ENCODE measurements around the gene RIN3.

The RIN3 gene

DNA sequence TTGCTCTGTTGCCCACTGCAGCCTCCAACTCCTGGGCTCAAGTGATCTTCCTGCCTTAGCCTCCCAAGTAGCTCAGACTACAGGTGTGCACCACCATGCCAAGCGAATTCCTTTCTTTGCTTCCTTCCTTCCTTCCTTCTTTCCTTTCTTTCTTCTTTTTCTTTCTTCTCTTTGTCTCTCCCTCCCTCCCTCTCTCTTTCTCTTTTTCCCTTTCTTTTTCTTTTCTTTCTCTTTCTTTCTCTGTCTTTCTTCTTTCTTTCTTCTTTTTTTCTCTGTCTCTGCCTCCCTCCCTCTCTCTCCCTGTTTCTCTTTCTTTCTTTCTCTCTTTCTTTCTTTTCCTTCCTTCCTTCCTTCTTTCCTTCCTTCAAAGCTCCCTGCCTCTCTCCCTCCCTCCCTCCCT lies 182.0 kb downstream of the RIN3 start:
- no peak for DNase-seq

DNA sequence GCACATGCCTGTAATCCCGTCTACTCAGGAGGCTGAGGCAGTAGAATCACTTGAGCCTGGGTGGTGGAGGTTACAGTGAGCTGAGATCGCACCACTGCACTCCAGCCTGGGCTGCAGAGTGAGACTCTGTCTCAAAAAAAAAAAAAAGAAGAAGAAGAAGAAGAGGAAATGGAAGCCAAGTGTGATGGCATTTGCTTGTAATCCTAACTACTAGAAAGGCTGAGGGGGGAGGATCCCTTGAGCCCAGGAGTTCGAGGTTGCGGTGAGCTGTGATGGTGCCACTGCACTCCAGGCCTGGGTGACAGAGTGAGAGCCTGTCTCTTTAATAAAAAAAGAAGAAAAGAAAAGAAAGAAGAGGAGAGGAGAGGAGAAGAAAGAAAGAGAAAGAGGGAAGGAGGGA lies 182.8 kb downstream of the RIN3 start:
- no peak for DNase-seq

DNA sequence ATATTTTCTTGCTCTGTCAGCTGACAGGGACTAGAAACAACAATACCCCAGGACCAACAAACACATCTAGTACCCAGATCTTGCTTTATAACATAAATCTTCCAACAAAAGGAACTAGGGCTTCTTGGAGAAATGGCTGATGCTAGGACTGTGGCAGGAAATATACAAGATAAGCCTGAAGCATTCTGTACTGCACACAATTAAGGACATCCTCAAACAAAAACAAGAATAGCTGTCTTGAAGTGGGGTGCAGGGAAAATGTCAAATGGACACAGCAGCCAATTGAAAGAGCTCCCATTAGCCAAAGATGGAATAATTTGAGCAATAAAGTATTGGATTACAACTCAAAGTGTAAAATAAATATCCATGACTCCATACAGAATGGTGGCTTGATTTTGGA lies 184.8 kb downstream of the RIN3 start:
- no peak for DNase-seq

DNA sequence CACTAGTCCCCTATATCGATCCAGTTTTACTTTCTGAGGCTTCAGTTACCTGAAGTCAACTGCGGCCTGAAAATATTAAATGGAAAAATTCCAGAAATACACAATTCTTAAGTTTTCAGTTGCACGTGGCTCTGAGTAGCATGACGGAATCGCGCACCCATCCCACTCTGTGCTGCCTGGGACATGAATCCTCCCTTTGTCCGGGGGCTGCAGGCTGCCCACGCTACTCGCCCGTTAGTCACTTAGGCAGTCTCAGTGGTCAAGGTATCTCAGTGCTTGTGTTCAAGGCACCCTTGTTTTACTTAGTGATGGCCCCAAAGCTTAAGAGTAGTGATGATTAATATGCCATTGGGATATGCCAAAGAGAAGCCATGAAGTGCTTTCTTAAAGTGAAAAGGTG lies 188.2 kb downstream of the RIN3 start:
- no peak for DNase-seq

DNA sequence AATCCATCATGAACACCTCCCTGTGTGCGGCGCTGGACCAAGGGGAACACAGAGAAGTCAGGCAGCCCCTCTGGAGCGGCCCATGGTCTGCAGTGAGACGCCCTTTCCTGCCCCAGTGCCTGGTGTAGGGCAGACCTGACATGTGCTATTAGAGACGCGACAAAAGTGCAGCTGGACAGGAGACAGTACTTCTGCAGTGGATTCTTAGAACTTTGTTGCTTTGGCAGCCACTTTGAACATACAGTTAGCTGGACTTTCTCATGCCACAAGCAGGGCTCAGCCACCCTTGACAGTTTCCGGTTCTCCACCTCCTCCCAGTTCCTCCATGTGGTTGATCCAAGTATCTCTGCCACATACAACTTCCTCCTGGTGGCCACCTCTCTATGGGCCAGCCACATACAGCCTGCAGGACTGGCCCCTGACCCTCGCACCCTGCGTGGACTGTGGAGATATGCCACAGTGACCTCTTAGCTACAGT lies 188.9 kb downstream of the RIN3 start:
- no peak for DNase-seq

DNA sequence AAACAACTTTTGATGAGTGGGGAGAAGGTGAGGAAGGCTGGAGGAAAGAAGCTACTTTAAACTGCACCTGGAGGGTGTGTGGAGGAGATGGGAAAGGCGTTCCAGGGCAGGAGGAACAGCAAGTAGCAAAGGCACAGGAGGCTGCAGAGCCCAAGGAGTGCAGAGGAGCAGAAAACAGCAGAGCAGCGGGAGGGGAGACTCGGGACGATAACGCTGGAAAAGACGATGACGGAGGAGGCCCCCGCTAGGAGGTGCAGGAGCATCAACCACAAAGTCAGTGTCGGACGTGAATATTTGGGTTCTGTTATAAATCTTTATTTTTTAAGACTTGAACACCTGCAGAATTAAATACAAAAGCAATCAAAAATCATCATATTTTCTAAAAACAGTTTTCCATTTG lies 189.9 kb downstream of the RIN3 start:
- DNase-seq = no peak

DNA sequence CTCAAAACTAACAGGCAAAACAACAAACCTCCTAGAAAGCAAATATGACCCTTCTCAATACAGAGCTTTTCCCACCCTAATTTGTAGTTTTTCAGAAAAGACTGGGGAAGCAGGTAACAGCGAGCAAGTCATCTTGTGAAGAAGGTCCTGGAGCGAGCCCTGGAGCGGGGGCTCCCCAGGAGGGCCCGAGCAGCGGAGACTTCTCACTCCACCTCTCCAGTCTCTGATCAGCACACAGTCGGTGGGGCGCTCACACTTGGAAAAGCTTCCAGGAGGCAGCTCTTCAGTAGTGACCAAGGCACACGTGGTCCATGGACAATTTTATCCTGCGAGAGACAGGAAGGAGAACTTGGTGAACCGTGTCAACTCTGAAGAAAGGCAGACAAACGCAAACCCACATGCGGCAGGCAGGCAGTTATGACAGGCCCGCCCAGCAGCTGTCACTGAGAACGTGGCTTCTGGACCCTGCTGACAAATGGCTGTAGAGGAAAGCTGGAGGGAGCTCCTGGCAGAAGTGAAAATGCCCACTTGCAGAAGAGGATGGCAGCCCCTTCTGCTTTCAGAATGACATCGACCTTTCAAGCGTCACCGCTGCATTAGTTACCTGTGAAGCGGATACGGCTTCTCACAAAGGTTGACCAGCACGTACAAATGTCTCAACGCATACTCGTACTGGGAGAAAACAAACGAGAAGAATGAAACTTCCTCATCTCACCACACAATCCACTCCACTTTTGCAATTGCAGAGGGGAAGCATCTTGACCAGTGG lies 190.6 kb downstream of the RIN3 start:
- no peak for DNase-seq

DNA sequence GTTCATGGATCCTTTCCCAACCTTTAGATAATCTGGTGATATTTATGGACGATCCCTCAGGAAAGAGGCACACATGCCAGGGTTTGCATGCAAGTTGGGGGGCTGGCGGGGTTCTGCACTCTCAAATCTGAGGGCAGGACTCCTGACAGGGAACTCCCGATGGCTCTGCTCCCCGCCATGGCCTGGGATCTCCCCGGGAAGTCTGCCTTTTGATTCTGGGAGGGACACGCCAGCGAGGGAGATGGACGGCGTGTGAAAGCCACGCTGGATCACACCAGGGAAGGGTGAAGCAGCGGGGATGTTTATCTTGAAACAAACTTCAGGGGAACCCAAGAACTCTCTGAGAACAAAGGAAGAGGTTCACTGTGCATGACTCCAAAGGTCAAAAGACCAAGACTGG lies 191.2 kb downstream of the RIN3 start:
- no peak for DNase-seq

DNA sequence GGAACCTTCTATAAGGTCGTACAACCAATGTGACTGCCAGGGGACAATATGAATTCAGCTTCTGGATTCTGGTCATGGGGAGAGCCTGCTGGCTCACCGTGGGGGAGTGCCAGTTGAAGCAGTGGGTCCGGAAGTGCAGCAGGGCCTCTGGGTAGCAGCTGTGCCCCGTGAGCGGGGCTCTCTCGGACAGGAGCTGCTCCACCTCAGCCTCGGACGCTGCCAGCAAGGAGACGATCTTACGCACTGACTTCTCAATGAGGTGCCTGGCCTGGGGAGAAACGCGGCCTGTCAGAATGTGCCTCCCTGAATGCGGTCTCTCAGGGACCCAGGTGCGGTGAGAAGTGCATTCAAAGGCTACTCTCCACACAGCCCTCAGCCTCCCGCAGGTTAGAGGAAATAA lies 192.8 kb downstream of the RIN3 start:
- no peak for DNase-seq

DNA sequence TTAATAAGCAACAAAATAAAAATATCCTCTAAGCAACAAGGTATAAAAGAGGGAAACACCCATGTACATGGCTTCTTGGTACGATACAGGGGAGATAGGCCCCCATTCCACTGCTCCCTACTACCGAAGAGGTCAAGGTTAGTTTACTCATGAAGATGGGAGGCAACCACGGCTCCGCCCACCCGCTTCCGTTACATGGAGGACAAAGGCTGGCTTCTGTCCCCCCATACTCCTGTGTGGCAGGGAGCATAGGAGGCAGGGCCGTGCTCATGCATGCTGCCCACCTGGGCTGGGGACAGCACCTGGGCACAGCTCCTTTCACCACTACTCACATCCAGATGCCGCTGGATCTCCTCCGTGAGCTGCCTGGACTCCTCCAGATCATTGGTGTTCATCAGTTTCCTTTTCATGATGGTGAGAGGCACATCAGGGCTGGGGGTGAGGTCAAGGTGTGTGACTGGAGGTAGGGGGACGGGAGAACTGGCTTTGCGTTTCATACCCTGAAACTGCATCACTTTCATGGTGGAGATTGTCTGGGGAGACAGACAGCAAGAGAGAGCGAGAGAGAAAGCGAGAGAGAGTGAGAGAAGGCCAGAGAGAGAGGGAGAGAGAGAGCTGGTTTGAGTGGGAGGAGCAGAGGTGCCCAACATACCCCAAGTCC lies 195.9 kb downstream of the RIN3 start:
- no peak for DNase-seq

DNA sequence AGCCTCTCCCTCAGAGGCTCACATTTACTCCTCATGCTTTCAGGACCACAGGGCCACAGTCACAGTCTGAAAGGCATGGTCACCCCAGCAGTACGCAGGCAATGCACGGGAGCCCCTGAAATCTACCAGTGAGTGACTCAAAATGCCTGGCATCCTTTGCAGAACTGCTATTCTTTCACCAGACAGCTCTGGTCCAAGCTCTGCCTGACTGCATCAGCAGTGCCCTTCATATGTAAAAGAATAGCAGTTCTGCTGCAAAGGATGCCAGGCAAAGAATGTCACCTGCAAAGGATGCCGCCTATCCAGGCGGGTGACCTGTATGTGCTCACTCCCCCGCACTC lies 196.4 kb downstream of the RIN3 start:
- DNase-seq = no peak

DNA sequence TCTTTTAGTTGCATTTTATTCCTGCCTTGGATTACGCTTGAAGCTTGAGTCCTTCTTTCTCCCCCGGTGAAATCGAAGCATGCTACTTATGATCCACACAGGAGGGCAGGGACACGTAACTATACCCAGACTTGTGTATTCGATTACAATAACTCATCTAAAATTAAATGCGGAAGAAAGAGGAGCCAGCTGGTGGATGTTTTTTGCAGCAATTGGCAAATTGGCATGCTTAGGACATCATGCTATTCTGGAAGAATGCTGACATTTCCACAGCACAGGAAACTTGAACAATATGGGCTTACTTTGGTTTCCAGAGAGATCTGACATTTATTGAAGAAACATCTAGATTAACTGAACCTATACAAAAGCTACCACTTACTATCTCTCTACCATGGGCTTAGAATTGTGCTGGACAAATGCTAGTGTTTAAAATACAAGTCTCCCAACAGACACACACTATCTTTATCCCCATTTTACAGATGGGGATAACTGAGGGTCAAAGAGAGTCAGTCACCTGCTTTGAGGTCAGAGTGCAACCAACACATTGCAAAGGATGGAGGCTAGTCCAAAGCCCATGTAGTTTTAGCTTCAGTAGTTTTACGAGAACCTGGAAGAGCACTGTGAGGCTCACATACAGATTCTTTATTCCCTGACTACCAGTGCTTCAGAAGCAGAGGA lies 198.5 kb downstream of the RIN3 start:
- no peak for DNase-seq

DNA sequence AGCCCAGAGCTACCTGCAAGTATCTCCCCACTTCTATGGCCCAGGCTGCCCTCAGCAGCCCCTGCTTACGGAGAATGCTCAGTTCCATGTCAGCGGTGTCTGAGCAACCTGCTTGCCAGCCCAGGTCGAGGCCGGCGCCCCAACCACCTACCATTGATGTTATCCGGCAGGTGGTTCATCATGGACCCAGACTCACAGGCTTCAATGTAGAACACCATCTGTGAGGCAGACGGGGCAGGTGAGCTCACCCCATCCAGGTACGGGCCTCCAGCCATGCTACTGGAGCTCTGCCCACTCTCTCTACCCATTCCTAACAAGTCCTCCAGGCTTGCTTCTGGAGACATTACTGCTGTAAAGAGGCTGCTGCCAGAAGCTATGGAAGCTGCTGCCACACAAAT lies 199.1 kb downstream of the RIN3 start:
- no peak for DNase-seq

DNA sequence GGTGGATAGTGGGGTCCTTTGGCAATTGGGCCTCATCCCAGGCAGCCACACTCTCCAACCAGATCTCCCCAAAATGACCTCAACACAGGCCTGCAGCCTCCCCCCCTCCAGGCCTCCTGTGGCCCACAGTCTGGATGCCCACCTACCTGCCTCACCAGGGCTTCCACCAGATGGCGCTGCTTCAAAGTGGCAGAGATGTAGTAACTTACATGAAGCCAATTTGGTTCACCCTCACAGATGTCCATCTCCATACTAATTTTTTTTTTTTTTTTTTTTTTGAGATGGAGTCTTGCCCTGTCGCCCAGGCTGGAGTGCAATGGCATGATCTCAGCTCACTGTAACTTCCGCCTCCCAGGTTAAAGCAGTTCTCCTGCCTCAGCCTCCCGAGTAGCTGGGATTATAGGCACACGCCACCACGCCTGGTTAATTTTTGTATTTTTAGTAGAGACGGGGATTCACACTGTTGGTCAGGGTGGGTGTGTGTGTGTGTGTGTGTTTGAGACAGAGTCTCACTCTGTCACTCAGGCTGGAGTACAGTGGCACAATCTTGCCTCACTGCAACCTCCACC lies 201.2 kb downstream of the RIN3 start:
- peak; percentile 56 for DNase-seq

DNA sequence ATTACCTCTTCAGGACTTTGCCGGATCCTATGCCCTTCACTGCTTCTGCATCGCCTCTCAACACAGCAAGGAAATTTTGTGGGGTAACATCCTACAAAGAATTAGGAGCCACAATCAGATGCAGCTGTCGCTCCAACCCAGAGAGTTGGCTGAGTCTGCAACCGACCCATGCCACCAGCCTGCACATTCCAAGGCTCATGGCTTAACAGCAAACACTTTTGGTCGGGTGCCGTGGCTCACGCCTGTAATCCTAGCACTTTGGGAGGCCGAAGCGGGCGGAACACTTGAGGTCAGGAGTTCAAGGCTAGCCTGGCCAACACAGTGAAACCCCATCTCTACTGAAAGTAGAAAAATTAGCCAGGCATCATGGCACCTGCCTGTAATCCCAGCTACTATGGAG lies 202.6 kb downstream of the RIN3 start:
- DNase-seq = no peak

DNA sequence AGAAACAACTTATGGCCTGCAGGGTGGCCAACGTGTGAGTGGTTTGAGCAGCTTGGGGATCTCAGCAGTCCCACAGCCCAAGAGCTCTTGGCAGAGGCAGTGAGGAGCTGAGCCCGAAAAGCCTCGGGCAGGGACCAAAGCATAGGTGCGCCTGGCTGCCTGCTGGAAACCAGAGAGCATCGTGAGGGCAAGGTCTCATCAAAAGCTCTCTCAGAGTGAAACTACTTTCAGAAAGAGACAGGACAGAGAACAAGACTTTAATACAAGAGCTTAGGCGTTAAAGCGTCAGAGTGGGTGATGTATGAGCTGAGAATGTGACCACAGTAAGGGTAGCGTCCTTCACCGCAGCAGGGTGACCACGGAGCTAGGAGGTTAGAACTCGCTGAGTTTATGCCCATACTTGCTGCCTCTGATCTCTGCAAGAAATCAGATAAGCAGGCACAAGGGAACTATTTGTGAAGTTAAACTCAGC lies 204.0 kb downstream of the RIN3 start:
- no peak for DNase-seq

DNA sequence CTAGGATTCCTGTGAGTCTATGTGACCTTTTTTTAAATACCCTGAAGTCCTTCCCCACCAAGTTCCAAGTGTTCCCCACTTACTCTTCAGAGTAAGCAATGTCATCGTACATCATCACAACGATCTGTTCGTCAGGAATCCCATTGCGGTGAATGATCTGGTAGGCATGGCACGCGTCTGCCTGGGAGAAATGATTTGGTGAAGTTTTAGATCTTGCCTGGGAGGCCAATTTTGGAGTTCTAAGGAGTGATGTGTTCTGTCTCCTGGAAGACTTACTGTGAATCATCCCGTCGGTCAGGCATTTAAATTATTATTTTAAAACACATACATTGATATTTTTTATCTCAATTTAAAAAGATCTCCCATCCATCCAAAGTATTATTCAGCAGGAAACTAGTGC lies 205.1 kb downstream of the RIN3 start:
- no peak for DNase-seq

DNA sequence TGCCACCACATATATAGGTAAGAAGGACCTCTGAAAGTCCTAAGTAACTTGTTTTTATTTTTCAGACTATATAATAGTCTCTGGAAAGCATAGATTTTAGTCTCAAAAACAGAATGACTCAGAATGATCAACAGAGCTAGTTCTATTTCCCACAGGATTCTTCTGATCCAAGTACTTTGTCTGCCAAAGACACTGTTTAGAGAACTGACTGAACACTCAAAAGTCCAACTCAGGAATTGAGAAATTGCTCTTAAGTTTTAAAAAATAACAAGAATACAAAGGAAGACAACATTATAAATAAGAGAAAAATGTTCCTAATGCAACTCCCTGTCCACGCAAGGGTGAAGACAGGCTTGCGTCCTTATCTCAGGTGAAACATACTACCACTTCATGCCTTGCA lies 205.8 kb downstream of the RIN3 start:
- DNase-seq = no peak

DNA sequence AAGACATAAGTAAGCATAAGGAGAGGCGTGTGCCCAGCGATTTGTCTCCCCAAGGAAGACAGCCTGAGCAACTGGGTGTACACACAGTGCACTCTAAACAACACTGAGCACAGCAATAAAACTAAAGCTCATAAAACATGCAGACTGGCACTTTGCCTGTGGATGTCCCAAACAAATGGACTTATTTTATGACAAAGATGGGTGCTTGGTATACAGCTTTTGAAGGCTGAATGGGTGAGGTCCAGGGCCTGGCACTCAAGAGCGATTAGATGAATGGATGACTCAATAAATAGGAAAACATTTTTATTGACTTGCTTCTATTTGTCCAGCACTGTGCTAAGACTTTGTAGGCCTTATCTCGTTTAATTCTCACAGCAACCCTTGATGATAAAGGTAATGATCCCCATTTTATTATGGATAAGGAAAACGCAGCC lies 206.3 kb downstream of the RIN3 start:
- peak; percentile 28 for DNase-seq

DNA sequence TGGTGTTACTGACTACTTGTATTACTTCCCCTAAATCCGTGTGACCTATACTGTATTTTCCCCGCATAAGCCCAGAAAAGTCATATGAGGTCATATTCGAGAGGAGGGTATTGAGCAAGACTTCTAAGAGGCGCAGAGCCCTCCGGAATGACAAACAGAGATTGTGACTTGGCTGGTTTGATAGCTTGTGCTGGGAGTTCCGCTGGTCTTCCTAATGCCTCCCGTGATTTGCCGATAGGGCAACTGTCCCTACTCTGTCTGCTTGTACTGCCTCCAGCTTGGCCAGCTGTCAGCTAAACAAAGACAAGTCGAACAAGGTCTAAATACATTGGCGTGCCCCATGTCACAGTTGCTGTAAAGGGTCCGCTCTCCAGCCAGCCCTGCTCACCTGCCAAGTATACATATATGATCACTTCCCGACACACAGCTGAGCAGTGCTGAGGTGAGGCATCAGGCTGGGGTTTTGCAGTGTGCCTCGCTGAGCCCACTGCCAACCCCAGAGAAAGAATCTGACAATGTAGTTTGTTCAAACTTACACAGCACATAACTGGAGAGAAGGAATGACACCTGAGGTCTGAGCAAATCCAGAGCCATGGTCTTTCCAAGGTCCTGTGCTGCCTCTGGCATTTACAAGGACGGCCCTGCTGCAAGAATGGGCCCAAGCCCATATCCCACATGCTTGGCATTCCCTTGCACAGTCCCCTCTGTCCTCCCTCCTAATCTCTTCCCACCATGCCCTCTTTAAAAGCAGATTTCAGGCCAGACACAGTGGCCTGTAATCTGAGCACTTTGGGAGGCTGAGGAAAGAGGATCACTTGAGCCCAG lies 211.1 kb downstream of the RIN3 start:
- DNase-seq = no peak

DNA sequence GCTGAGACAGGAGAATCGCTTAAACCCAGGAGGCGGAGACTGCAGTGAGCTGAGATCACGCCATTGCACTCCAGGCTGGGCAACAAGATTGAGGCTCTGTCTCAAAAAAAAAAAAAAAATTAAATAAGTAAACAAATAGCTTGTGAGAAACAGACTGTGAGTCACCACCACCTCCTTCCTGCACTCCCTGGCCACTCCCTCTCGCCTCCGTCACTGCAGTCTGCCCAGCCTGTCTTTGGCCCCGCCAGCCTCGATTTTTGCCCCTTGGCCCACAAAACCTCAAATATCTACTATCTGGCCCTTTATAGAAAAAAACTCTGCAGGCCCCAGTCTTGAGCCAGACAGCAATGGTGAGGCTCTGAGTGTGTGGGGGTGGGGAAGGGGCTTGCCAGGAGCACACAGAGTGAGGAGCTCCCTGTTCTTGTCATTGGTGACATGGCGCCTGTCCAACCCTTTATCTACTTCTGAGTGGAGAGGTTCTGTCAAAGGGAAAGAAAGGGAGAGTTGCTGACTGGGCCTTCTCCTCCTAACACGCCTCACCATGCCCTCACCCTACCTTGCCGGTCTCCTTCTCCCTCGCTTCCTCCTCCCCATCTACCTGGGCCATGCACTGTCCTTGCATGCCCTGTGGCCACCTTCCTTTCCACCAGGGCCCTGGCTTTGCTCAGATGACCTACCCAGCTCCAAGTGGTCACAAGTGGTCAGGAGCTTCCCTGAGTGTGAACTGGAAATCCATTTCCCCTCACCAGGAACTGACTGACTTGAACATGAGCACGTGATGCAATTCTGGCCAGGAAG lies 212.8 kb downstream of the RIN3 start:
- DNase-seq = no peak

DNA sequence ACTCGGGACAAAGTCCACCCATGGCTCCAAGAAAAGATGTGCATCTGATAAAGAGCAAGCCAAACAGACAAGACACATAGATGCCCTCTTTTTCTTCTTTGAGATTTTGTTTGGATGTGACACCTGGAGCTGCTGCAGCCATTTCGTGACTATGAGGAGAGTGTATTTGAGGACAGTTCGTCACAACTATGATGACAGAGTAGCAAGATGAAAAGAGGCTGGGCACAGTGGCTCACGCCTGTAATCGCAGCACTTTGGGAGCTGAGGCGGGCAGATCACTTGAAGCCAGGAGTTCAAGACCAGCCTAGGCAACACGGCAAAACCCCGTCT lies 213.3 kb downstream of the RIN3 start:
- DNase-seq = no peak

All from DMS79 treated with DMSO at 0.1 percent for 48 hours (cell line).